Measurements from ENCODE around the gene METTL6.
"Not testable (repeated sequence)": the region's sequence is repeated elsewhere in the genome, so short reads cannot be mapped to it uniquely, and the experiment has no call there.

Gene METTL6

DNA sequence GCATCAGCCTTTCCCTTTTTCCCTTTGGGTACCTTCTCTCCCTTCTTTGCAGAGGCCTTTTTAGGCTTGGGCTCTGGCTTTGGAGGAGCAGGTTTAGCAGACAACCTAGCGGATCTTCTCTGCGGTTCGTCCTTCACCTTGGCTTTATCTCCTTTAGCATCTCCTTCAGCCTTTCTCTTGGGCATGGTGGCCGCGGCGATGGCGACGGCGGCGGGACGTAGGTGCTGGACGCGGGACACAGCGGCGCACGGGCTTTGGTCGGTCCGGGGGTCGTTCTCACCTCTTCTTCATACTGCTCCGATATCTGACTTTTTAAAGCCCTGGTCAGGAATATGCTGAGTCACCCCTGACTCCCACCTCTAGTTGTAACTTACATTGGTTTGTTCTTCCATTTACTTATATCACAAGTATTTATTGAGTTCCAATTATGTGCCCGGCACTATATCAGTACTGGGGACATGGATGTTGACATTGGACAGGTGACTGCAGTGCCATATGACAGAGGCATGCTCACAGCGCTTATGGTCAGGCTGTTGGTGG, 51.8 kb downstream of the METTL6 start:
- no peak for DNase-seq (ENCODE audit: low read depth in 2 of 2)

DNA sequence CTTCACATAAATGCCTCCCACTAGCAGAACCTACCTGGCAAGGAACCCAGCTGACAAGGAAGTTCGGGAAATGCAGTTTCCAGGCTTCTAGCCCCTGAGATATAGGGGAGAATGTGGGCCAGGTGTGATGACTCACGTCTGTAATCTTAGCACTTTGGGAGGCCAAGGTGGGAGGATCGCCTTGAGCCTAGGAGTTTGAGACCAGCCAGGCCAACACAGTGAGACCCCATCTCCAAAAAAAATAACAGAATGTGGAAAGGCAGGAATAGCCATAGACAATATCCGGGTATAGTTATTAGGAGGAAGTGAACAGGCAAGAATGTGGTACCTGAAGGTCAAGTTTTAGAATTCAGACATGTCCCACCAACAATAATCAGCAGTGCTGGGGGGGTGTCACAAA, 54.4 kb downstream of the METTL6 start:
- DNase-seq (ENCODE audit: low read depth in 2 of 2) = no peak

DNA sequence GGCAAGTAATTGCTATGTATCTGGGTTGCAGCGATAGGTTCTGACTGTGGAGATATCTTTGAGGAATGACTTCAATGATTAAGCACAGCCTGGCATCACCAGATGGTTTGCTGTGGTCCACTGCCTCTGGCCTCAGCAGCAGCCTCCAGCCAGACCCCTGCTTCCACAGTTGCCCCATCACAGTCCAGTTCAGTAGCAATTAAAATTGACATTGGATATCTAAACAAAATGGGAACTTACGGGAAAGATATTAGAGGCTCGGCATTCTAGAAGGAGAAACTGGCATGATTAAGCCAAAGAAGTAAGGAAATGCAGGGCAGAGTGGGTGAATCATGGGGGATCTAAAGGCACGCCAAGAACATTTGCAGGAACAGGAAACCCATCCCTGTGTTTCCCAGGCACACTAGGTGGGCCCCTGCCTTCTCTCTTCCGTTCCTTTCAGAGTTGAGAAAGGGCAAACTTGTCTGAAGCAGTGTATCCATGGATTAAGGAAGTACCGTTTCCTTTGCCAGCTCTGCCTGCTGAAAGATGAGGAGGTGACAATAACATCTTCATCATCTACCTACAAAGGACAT, 58.7 kb downstream of the METTL6 start:
- DNase-seq (ENCODE audit: low read depth in 2 of 2) = no peak

DNA sequence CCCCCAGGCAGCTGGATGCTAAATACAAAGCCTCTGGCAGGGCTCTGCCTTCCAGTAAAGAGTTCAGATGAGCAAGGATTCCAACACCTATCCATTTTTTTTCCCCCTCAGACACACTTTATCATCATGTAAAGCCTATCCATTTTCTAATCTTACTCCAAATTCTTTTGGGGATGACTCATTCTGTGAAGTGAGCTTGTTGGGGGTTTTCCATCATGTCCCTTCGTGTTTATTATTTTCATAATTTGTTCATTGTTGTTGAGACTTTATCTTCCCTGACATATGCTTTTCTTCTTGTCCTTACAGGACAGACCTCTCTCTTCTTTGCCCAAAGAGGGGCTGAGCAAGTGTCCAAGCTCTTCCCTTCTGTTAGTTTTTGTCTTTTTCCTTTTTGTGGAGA, 60.3 kb downstream of the METTL6 start:
- no peak for DNase-seq (ENCODE audit: low read depth in 2 of 2)

DNA sequence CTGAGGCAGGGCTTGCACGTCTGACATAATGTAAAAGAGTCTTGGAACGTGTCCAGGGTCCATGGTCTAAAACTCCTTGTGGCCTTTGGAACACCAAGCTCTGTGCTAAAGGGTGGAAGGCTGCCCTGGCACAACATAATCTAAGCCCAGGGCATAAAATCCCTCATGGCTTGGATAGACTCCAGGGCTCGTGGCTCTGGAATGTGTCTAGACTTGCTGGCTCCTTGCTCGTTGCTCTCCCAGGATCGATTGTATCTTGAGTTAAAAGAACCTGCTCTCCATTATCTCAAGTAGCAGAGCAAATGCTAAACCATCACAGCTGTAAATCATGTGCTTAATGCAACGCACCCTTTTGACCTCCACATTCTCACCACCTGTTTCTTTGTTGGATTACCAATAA, 63.3 kb downstream of the METTL6 start:
- DNase-seq (ENCODE audit: low read depth in 2 of 2) = not testable (repeated sequence)

DNA sequence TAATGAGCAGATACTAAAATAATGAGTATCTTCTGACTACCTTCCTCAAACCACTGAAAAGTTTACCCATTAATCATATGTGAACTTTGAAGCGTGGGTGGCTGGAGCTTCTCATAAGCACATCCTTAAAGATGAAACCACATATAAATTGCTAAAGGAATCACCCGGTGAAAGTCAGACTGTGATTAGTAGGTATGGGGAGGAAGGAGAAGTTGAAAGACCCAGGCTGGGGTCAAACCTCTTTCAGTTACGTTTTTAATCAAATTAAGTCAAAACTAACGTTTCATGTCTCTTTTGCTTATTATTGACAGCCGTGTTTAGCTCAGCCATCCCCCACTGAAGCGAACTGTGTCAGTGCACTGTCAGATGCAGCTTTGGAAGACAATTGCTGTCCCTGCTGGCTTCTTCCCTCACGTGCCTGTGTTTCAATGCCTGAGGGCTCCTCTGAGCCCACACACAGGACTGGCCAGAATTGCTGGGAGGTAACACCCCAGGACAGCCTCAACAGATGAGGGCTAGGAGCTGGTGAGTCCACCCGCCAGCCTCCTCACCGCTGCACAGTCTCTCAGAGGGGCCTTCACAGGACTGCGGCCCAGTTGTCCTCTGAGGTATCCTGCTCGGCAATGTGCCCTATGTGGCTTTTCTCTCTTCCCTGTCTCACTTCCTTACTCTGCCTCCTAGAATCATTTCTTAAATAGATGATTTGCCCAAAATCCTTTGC, 65.7 kb downstream of the METTL6 start:
- no peak for DNase-seq (ENCODE audit: low read depth in 2 of 2)

DNA sequence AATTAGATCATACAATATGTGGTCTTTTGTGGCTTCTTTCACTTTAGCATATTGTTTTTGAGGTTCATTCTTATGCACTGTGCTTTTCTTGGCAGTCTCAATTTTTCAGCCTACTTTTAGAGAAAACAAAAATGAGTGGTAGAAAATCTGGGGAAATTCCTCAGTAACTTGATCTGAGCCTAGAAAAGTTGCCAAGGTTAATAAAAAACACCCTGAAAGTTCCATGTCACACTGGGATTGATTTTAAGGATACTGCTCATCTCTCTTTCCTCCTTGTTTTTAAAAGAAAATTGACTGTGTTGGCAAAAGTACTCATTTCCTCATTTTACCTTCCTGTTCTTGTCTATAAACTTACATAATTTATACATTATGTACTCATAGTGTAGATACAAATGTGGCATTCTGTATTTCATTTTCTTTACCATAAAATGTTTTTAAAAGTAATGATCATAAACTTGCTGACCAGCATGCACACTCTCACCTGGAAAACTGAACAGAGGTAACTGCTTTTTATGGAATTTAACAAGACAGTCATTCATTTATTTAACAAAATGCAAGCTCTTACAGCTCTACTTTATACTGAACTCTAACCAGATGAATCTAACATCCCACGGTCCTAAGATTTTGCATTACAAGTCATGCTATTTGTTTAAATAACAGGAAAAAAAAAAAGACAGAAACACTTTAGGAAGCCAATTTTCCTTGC, 66.4 kb downstream of the METTL6 start:
- no peak for DNase-seq (ENCODE audit: low read depth in 2 of 2)

Measured in stimulated activated CD8-positive, alpha-beta memory T cell treated with anti-CD3 and anti-CD28 coated beads, Interleukin-15, amount 100 ng/mL, for 4 hours (primary cell).